AG04450 (cell line): Measurements from ENCODE around the gene SYCE3. TPM values are rescaled to one million over a fixed set of nuclear protein-coding genes. Genes with fewer than 3 reads are reported as not detected.

Source experiments
- CTCF ChIA-PET: fragments of 300-600, 350-600 bp; formaldehyde crosslinking; extraction: SDS; loops from one replicate; lab custom pipeline; 2022; ENCODE audit warnings: antibody characterized with exemption, inconsistent platforms; lab: Charles Lee
- POLR2A ChIA-PET: fragments of 350-600 bp; formaldehyde crosslinking; extraction: SDS; loops from one replicate; lab custom pipeline; 2021; ENCODE audit warnings: antibody characterized with exemption, inconsistent platforms; lab: Yijun Ruan, JAX
- DNase-seq: peaks from one replicate; pipeline ENCODE4 v3.0.0-alpha.2; 2011; ENCODE audit warnings: low read depth, low spot score
- H3K27ac ChIP-seq: one replicate; pipeline ENCODE4 v1.5.1; 2012; ENCODE audit warnings: low read depth, low read length, control low read depth
- H3K27me3 ChIP-seq: one replicate; pipeline ENCODE4 v1.6.0; 2012; ENCODE audit warnings: low read length; ENCODE audit not compliant: control insufficient read depth, insufficient read depth
- H3K4me3 ChIP-seq: 2 replicates; pipeline ENCODE4 v1.5.1; 2011; ENCODE audit warnings: mild to moderate bottlenecking, low read depth, low read length, control low read depth
- H3K9me3 ChIP-seq: 2 replicates; pipeline ENCODE4 v1.5.1; 2012; ENCODE audit warnings: low read length; ENCODE audit not compliant: control insufficient read depth, insufficient read depth
- CTCF ChIP-seq: IDR thresholded peaks from 2 replicates; pipeline ENCODE4 v1.5.1; 2011; ENCODE audit warnings: low read depth, low read length, control low read depth, inconsistent platforms
- polyA plus RNA-seq: library from polyadenylated mRNA; depleted of rRNA; stranded (reverse); fragments of >200 nt; gene quantifications from 2 replicates; pipeline ENCODE4 v1.2.3, GENCODE V29; 2011

The SYCE3 gene
- polyA plus RNA-seq, 1 experiment: not detected

- ChIA-PET CTCF (interaction anchor here (0.5 to 2.6 kb wide), 26 partner anchors 10 to 169 kb away, joined by 3 to 32 read pairs (median 3); partner anchors contain the start of genes ARSA, CPT1B, KLHDC7B and LMF2), POLR2A (interaction anchor here (0.8 to 2.1 kb wide), 16 partner anchors 10 to 102 kb away, joined by 3 to 29 read pairs (median 5); partner anchors contain the start of genes ARSA, CPT1B, KLHDC7B and LMF2)
- Histone ChIP-seq H3K27ac (peak within 1 kb of the TSS; percentile 75), H3K9me3 (peaks cover 7% of the 10 kb centered on the region; the same call in 1 of the 2 replicates), H3K4me3 (peak within 1 kb of the TSS; percentile 81), H3K27me3 (peaks cover under 1% of the 10 kb centered on the region)
- peak; percentile 94 for DNase-seq
- peak; percentile 51 for TF ChIP-seq CTCF
Measured at GRCh38 chr22:50525104-50525857, 37.4 kb downstream of the SYCE3 start, which contains the start of gene SCO2. TSS of gene SCO2 (minus strand) at chr22:50525598. CDS start at chr22:50524411, 1,187 bp downstream.

- Histone ChIP-seq H3K27me3 (no peaks in the 10 kb centered on the region), H3K9me3 (peaks cover 6% of the 10 kb centered on the region; the same call in 1 of the 2 replicates), H3K27ac (peak overlapping the region; percentile 75), H3K4me3 (peak overlapping the region; percentile 81)
- ChIA-PET POLR2A (interaction anchor here (1.4 to 2.1 kb wide), 7 partner anchors 9 to 80 kb away, joined by 3 to 29 read pairs (median 6); partner anchors contain the start of genes CPT1B, LMF2 and NCAPH2), CTCF (interaction anchor here (0.9 to 2.6 kb wide), 7 partner anchors 10 to 117 kb away, joined by 3 to 32 read pairs (median 12); partner anchors contain the start of genes LMF2, NCAPH2 and SYCE3)
- TF ChIP-seq CTCF: no peak
- DNase-seq: no peak
Measured at GRCh38 chr22:50524676-50525103, 38.0 kb downstream of the SYCE3 start.

- Histone ChIP-seq H3K27me3 (no peaks in the 10 kb centered on the region), H3K27ac (no peak overlapping the region), H3K9me3 (no peaks in the 10 kb centered on the region; the same call in 1 of the 2 replicates), H3K4me3 (peak overlapping the region; percentile 81)
- no peak for DNase-seq
- TF ChIP-seq CTCF: no peak
- ChIA-PET CTCF (interaction anchor here (2.3 to 2.6 kb wide), 4 partner anchors 15 to 97 kb away, joined by 12 to 32 read pairs (median 20); partner anchors contain the start of genes LMF2, NCAPH2 and SYCE3), POLR2A (interaction anchor here (1.5 to 2.1 kb wide), 4 partner anchors 8 to 79 kb away, joined by 3 to 15 read pairs (median 7); no protein-coding TSS in a partner anchor)
Measured at GRCh38 chr22:50523806-50524675, 38.7 kb downstream of the SYCE3 start.

GRCh38 chr22:50523458-50523805 is 39.3 kb downstream of the SYCE3 start:
- H3K9me3 ChIP-seq: no peaks in the 10 kb centered on the region; the same call in 1 of the 2 replicates
- POLR2A ChIA-PET: no interaction called here
- no peaks in the 10 kb centered on the region for H3K27me3 ChIP-seq
- H3K4me3 ChIP-seq: no peak overlapping the region
- CTCF ChIA-PET: no interaction called here
- no peak for TF ChIP-seq CTCF
- no peak overlapping the region for H3K27ac ChIP-seq
- no peak for DNase-seq
